Mesothelial cell of epicardium (in vitro differentiated cells): ENCODE measurements around the gene TMEM196. TPM values are rescaled to one million over a fixed set of nuclear protein-coding genes. Genes with fewer than 3 reads are reported as not detected.

ENCODE experiments used
- DNase-seq, 2 experiments: peaks; one replicate each; pipeline ENCODE4 v3.0.0; 2021; ENCODE audit warnings: low spot score in 2 of 2; ENCODE audit not compliant: unreplicated experiment in 2 of 2
- H3K27ac Mint-ChIP-seq: 2 replicates; pipeline ENCODE4 v1.8.0; 2021; ENCODE audit warnings: mixed read lengths
- H3K27me3 Mint-ChIP-seq: 2 replicates; pipeline ENCODE4 v1.8.0; 2021; ENCODE audit warnings: low read depth, mixed read lengths
- H3K36me3 Mint-ChIP-seq: 2 replicates; pipeline ENCODE4 v1.8.0; 2021; ENCODE audit warnings: mixed read lengths
- H3K4me1 Mint-ChIP-seq: 2 replicates; pipeline ENCODE4 v1.8.0; 2021; ENCODE audit warnings: mixed read lengths
- H3K4me3 Mint-ChIP-seq: 2 replicates; pipeline ENCODE4 v1.8.0; 2021; ENCODE audit warnings: mild to moderate bottlenecking, moderate library complexity, mixed read lengths
- H3K9me3 Mint-ChIP-seq: 2 replicates; pipeline ENCODE4 v1.8.0; 2021; ENCODE audit warnings: mixed read lengths
- CTCF ChIP-seq: fragments of 200-600 bp; sonication (generic); IDR thresholded peaks from one replicate; pipeline ENCODE4 v1.5.0; 2021; ENCODE audit warnings: antibody characterized with exemption; ENCODE audit not compliant: unreplicated experiment
- total RNA-seq: library from RNA; stranded (reverse); gene quantifications from 3 replicates; pipeline ENCODE4 v1.2.1, GENCODE V29; 2021

TMEM196 gene
- not detected in 3 replicates for total RNA-seq

- H3K4me3 Mint-ChIP-seq: peak within 1 kb of the TSS; percentile 59
- no peaks in the 10 kb centered on the region for H3K36me3 Mint-ChIP-seq
- H3K27me3 Mint-ChIP-seq: peaks cover 64% of the 10 kb centered on the region
- no peak within 1 kb of the TSS for H3K27ac Mint-ChIP-seq
- H3K9me3 Mint-ChIP-seq: no peaks in the 10 kb centered on the region
- H3K4me1 Mint-ChIP-seq: peaks cover 14% of the 10 kb centered on the region
- peak in 1 of 2 experiments; percentile 74 for DNase-seq
- TF ChIP-seq CTCF: no peak
Observed at GRCh38 chr7:19772841-19773760, at the start of gene TMEM196. TMEM196 (minus strand) TSS chr7:19773617; CDS start chr7:19772696, 921 bp downstream.

GRCh38 chr7:19816128-19816527 is 42.7 kb upstream of the TMEM196 start:
- no peak for TF ChIP-seq CTCF
- DNase-seq: no peak
- Mint-ChIP-seq H3K4me1 (peaks cover 6% of the 10 kb centered on the region), H3K27me3 (no peaks in the 10 kb centered on the region), H3K9me3 (peaks cover 8% of the 10 kb centered on the region), H3K36me3 (no peaks in the 10 kb centered on the region), H3K27ac (no peak overlapping the region), H3K4me3 (no peak overlapping the region)

GRCh38 chr7:19815546-19815945 is 42.1 kb upstream of the TMEM196 start:
- DNase-seq: no peak
- TF ChIP-seq CTCF: no peak
- H3K4me3 Mint-ChIP-seq: no peak overlapping the region
- no peak overlapping the region for H3K27ac Mint-ChIP-seq
- no peaks in the 10 kb centered on the region for H3K36me3 Mint-ChIP-seq
- no peaks in the 10 kb centered on the region for H3K27me3 Mint-ChIP-seq
- H3K4me1 Mint-ChIP-seq: peaks cover 6% of the 10 kb centered on the region
- peaks cover 7% of the 10 kb centered on the region for H3K9me3 Mint-ChIP-seq

GRCh38 chr7:19814776-19815175 is 41.4 kb upstream of the TMEM196 start:
- DNase-seq: no peak
- Mint-ChIP-seq H3K4me1 (peaks cover 6% of the 10 kb centered on the region), H3K27me3 (no peaks in the 10 kb centered on the region), H3K36me3 (no peaks in the 10 kb centered on the region), H3K27ac (no peak overlapping the region), H3K4me3 (no peak overlapping the region), H3K9me3 (no peaks in the 10 kb centered on the region)
- TF ChIP-seq CTCF: no peak

- Mint-ChIP-seq H3K27ac (no peak overlapping the region), H3K9me3 (no peaks in the 10 kb centered on the region), H3K27me3 (no peaks in the 10 kb centered on the region), H3K36me3 (no peaks in the 10 kb centered on the region), H3K4me1 (peaks cover 6% of the 10 kb centered on the region), H3K4me3 (no peak overlapping the region)
- no peak for DNase-seq
- TF ChIP-seq CTCF: no peak
Observed at GRCh38 chr7:19811386-19811785, 38.0 kb upstream of the TMEM196 start.
